HEK293 (cell line): ENCODE measurements around the gene ZNHIT3.

Experiments
- CTCF ChIA-PET: fragments of 350-600 bp; formaldehyde crosslinking; extraction: SDS; loops from one replicate; lab custom pipeline; 2021; ENCODE audit warnings: antibody characterized with exemption; lab: Yijun Ruan, JAX
- POLR2A ChIA-PET: fragments of 300-600 bp; formaldehyde crosslinking; extraction: SDS; loops from one replicate; lab custom pipeline; 2020; ENCODE audit warnings: antibody characterized with exemption, inconsistent platforms; lab: Yijun Ruan, JAX
- H3K27ac ChIP-seq: fragments of 200-500 bp; sonication (Bioruptor generic); 2 replicates; pipeline ENCODE4 v1.5.1; 2014; ENCODE audit warnings: low read depth, low read length, control low read depth, inconsistent platforms; ENCODE audit errors: extremely low read depth
- H3K36me3 ChIP-seq, 2 experiments: fragments of 200-500 bp in 1 of 2; sonication (Bioruptor generic) in 1 of 2; 1 replicate in 1 of 2; 2 replicates in 1 of 2; pipeline ENCODE4 v1.5.1; 2014 to 2017; ENCODE audit warnings: inconsistent platforms in 2 of 2, low read length in 2 of 2; ENCODE audit not compliant: control insufficient read depth in 2 of 2, insufficient read depth in 1 of 2
- H3K4me1 ChIP-seq: fragments of 200-500 bp; sonication (Bioruptor generic); 2 replicates; pipeline ENCODE4 v1.5.1; 2014; ENCODE audit warnings: mild to moderate bottlenecking, low read length, inconsistent platforms; ENCODE audit not compliant: control insufficient read depth, insufficient read depth
- H3K4me3 ChIP-seq: 2 replicates; pipeline ENCODE4 v1.5.1; 2011; ENCODE audit warnings: low read depth, mild to moderate bottlenecking, control low read depth, low read length, moderate library complexity
- H3K9me3 ChIP-seq: fragments of 200-500 bp; sonication (Bioruptor generic); 2 replicates; pipeline ENCODE4 v1.5.1; 2014; ENCODE audit warnings: low read depth, low read length, inconsistent platforms; ENCODE audit not compliant: control insufficient read depth, insufficient read depth
- KLF10 ChIP-seq: fragments of 450-650 bp; IDR thresholded peaks from 2 replicates; pipeline ENCODE4 v1.5.1; 2018; ENCODE audit warnings: missing biosample characterization, mild to moderate bottlenecking, missing genetic modification characterization
- KLF16 ChIP-seq: fragments of 450-650 bp; formaldehyde crosslinking; IDR thresholded peaks from 2 replicates; pipeline ENCODE4 v1.5.1; 2017; ENCODE audit warnings: missing biosample characterization, missing genetic modification characterization
- PRDM6 ChIP-seq: fragments of 450-650 bp; formaldehyde crosslinking; IDR thresholded peaks from 2 replicates; pipeline ENCODE4 v1.5.1; 2017; ENCODE audit warnings: missing biosample characterization, missing genetic modification characterization
- SP2 ChIP-seq: fragments of 450-650 bp; formaldehyde crosslinking; IDR thresholded peaks from 2 replicates; pipeline ENCODE4 v1.5.1; 2016; ENCODE audit warnings: missing biosample characterization, missing genetic modification characterization
- TCF7L2 ChIP-seq: IDR thresholded peaks from 2 replicates; pipeline ENCODE4 v1.6.1; 2011; ENCODE audit warnings: low read depth, mild to moderate bottlenecking, inconsistent platforms, low read length, moderate library complexity, borderline replicate concordance
- ZBTB1 ChIP-seq: fragments of 450-650 bp; formaldehyde crosslinking; IDR thresholded peaks from 2 replicates; pipeline ENCODE4 v1.5.1; 2016; ENCODE audit warnings: missing biosample characterization, missing genetic modification characterization
- ZBTB20 ChIP-seq: fragments of 450-650 bp; formaldehyde crosslinking; IDR thresholded peaks from 2 replicates; pipeline ENCODE4 v1.5.1; 2016; ENCODE audit warnings: missing biosample characterization, missing genetic modification characterization
- ZBTB7A ChIP-seq: fragments of 450-650 bp; formaldehyde crosslinking; IDR thresholded peaks from 2 replicates; pipeline ENCODE4 v1.5.1; 2016; ENCODE audit warnings: low read depth, missing biosample characterization, missing genetic modification characterization
- ZNF155 ChIP-seq: fragments of 450-650 bp; formaldehyde crosslinking; IDR thresholded peaks from 2 replicates; pipeline ENCODE4 v1.5.1; 2016; ENCODE audit warnings: missing biosample characterization, missing genetic modification characterization
- ZNF16 ChIP-seq: fragments of 450-650 bp; formaldehyde crosslinking; IDR thresholded peaks from 2 replicates; pipeline ENCODE4 v1.5.1; 2016; ENCODE audit warnings: low read depth, missing biosample characterization, missing genetic modification characterization
- ZNF202 ChIP-seq: fragments of 450-650 bp; formaldehyde crosslinking; IDR thresholded peaks from 2 replicates; pipeline ENCODE4 v1.5.1; 2016; ENCODE audit warnings: missing biosample characterization, missing genetic modification characterization, borderline replicate concordance
- ZNF248 ChIP-seq: fragments of 450-650 bp; formaldehyde crosslinking; IDR thresholded peaks from 2 replicates; pipeline ENCODE4 v1.5.1; 2017; ENCODE audit warnings: missing biosample characterization, missing genetic modification characterization
- ZNF280D ChIP-seq: fragments of 450-650 bp; formaldehyde crosslinking; IDR thresholded peaks from 2 replicates; pipeline ENCODE4 v1.5.1; 2016; ENCODE audit warnings: missing biosample characterization, missing genetic modification characterization
- ZNF292 ChIP-seq: fragments of 450-650 bp; formaldehyde crosslinking; IDR thresholded peaks from 2 replicates; pipeline ENCODE4 v1.5.1; 2016; ENCODE audit warnings: low read depth, missing biosample characterization, missing genetic modification characterization, borderline replicate concordance
- ZNF530 ChIP-seq: fragments of 450-650 bp; formaldehyde crosslinking; IDR thresholded peaks from 2 replicates; pipeline ENCODE4 v1.5.1; 2016; ENCODE audit warnings: low read depth, missing biosample characterization, missing genetic modification characterization
- ZNF544 ChIP-seq: fragments of 450-650 bp; formaldehyde crosslinking; IDR thresholded peaks from 2 replicates; pipeline ENCODE4 v1.5.0; 2017; ENCODE audit warnings: missing biosample characterization, missing genetic modification characterization
- ZSCAN30 ChIP-seq: fragments of 450-650 bp; IDR thresholded peaks from 2 replicates; pipeline ENCODE4 v1.5.1; 2018; ENCODE audit warnings: missing biosample characterization, mild to moderate bottlenecking, missing genetic modification characterization, moderate library complexity
- TF ChIP-seq, protein P1 (sequence below): fragments of 450-650 bp; formaldehyde crosslinking; IDR thresholded peaks from 2 replicates; pipeline ENCODE4 v1.5.1; 2017; ENCODE audit warnings: missing biosample characterization, missing genetic modification characterization

ZNHIT3 gene

DNA sequence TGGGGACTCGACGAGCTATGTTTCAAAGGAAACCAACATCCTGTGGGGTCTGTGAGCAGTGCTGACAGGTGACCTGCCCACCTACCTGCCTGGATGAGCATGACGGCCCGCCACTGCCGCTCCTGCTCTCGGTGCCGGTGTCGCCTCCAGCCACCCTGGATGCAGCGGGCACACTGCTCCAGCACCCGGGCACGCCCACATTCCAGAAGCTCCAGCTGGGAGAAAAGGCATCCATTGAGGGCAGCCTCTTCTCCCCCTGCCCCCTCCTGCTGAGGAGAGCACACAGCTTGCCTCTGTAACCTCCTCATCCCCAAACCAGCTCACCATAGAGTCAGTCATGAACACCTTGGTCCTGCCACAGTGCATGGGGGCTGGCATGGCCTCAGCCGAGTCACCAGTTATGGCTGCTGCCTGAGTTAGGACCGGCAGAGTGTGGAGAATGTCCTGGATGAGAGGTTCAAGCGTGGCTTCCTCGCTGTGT, 14.3 kb downstream of the ZNHIT3 start:
- no peak overlapping the region for H3K4me3 ChIP-seq
- no peaks in the 10 kb centered on the region for H3K4me1 ChIP-seq
- ChIA-PET CTCF (interaction anchor here (0.8 to 1.0 kb wide), 2 partner anchors 34 kb away, joined by 3 to 4 read pairs; partner anchors contain the start of genes MYO19 and PIGW), POLR2A (interaction anchor here (0.7 to 1.0 kb wide), 2 partner anchors 16 to 103 kb away, joined by 4 read pairs; no protein-coding TSS in a partner anchor)
- H3K9me3 ChIP-seq, result no peaks in the 10 kb centered on the region
- peaks cover 59 to 95% of the 10 kb centered on the region in 2 experiments for H3K36me3 ChIP-seq
- TF ChIP-seq ZBTB20 (tag by site-specific recombination) (no peak), KLF16 (no peak), ZBTB7A (tag by site-specific recombination) (no peak), ZNF248 (no peak), ZNF16 (tag by site-specific recombination) (no peak), ZSCAN30 (tag by site-specific recombination) (no peak), ZBTB1 (no peak), ZNF292 (tag by site-specific recombination) (no peak), ZNF202 (no peak), KLF10 (tag by site-specific recombination) (no peak), TCF7L2 (no peak)
- TF ChIP-seq, protein P1, sequence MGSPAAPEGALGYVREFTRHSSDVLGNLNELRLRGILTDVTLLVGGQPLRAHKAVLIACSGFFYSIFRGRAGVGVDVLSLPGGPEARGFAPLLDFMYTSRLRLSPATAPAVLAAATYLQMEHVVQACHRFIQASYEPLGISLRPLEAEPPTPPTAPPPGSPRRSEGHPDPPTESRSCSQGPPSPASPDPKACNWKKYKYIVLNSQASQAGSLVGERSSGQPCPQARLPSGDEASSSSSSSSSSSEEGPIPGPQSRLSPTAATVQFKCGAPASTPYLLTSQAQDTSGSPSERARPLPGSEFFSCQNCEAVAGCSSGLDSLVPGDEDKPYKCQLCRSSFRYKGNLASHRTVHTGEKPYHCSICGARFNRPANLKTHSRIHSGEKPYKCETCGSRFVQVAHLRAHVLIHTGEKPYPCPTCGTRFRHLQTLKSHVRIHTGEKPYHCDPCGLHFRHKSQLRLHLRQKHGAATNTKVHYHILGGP (tag by site-specific recombination), result no peak
- TF ChIP-seq, all 188 proteins: peak for 0
- H3K27ac ChIP-seq, result no peak overlapping the region

- no peaks in the 10 kb centered on the region for H3K9me3 ChIP-seq
- no peak for TF ChIP-seq ZNF544
- no peak for TF ChIP-seq PRDM6 (tag by site-specific recombination)
- no peak for TF ChIP-seq ZNF155 (tag by site-specific recombination)
- TF ChIP-seq ZNF530 (tag by site-specific recombination), result no peak
- TF ChIP-seq SP2 (tag by site-specific recombination), result no peak
- TF ChIP-seq ZNF280D (tag by site-specific recombination), result no peak
- CTCF ChIA-PET, result interaction anchor here (1.0 kb wide), 1 partner anchor 33 kb away, joined by 4 read pairs; the partner anchor contains the start of genes MYO19 and PIGW
- POLR2A ChIA-PET, result interaction anchor here (0.7 to 1.0 kb wide), 2 partner anchors 15 to 103 kb away, joined by 4 read pairs; no protein-coding TSS in a partner anchor
- H3K36me3 ChIP-seq, result peaks cover 63 to 95% of the 10 kb centered on the region in 2 experiments
- no peak overlapping the region for H3K4me3 ChIP-seq
- no peak overlapping the region for H3K27ac ChIP-seq
- no peaks in the 10 kb centered on the region for H3K4me1 ChIP-seq
Observed at GRCh38 chr17:36501351-36501750, 14.9 kb downstream of the ZNHIT3 start.
